ENCODE results near the gene CDC42BPA.

The CDC42BPA gene

DNA sequence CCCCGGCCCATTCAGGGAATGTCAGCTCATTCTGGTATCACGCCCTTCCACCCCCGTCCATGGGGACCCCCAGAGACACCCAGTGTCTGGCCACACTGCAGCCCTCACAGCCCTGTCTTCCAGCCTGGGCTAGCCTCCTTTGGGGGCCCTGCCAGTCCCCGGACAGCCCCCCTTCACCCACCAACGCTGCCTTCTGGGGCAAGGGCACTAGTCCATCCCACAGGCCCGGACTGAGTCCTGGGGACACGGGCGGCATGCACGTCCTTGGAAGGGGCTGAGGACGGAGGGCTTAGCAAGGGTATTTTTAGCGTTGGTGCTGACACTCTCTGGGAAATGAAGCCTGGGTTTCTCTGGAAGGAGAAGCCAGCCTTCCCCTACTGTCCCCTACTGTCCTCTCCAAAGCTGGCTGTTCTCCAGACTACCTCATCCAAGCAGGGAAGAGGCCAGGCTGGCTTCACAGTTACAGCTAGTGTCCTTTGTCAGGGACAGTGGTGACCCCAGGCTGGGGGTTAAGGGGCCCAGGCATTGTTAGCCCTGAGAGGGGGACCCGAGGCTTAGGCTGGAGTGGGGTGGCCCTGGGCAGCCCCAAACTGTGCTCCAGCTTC is 338.7 kb downstream of the CDC42BPA start:
- no peak for DNase-seq (ENCODE audit: low read depth)

GRCh38 chr1:226979115-226979516 is 339.2 kb downstream of the CDC42BPA start:
- DNase-seq (ENCODE audit: low read depth), result no peak

GRCh38 chr1:226978432-226979114 is 339.7 kb downstream of the CDC42BPA start:
- no peak for DNase-seq (ENCODE audit: low read depth)

GRCh38 chr1:226977643-226978431 is 340.5 kb downstream of the CDC42BPA start:
- no peak for DNase-seq (ENCODE audit: low read depth)

DNA sequence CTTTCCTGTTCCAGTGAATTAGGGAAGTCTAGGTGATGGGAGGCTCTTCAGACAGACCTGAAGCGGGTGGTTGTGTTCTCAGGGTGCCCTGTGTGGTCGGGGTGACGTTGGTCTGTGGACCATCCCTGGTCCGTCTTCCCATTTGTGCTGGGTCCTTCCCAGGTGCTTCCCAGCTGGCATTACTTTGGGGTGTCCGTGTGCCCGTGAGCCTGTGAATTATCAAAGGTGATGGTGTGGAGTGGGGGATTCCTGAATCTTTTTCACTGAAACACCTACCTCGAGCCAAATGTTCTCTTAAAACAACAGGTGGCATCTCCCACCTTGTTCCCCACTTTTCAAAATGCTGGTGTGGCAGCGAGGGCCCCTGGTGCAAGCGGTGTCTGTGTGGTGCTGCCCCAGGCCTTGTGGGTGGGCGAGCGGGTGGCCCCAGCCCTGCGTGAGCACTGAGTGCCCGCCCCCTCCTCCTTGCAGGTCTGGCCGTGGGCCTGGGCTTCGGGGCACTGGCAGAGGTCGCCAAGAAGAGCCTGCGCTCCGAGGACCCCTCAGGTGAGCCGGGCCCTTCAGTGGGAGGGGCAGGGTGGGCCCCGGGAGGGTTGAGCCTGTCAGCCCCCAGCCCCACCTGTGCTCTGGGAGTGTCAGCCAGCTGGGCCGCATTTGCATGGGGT is 341.2 kb downstream of the CDC42BPA start:
- DNase-seq (ENCODE audit: low read depth), result no peak

- no peak for DNase-seq (ENCODE audit: low read depth)
These were observed 341.9 kb downstream of the CDC42BPA start for GRCh38 chr1:226976276-226976977.

GRCh38 chr1:226975259-226976250 is 342.7 kb downstream of the CDC42BPA start:
- DNase-seq (ENCODE audit: low read depth), result no peak

- DNase-seq (ENCODE audit: low read depth), result no peak
These were observed 343.6 kb downstream of the CDC42BPA start for GRCh38 chr1:226974544-226975258.

DNA sequence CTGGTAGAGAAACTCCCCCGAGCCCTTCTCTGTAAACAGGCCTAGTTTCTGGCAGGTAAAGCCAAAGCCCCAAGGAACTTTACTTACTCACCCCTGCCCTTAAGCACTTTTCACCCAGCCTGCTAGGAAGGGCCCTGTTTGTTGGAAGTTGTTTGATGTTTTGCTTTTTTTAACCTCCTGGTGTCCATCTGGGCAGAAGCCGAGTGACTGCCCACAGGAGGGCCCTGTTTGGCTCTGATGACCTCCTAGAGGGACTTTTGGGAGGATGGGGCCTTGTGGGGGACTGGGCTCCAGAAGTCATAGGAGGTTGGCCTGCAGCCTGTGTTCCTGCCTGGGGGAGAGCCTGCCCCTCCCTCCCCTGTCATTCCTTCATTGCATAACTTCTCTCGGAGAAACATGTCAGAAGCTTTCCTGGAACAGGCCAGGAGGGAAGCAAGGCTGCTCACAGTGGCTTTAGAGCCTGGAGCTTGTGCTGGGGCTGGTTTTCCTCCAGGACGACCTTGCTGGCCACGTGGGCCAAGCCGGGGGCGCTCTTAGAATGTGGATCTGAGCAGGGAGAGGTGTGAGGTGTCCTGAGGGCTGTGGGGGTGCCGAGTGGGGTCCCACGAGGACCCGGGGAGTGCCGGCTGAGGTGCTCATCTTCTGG is 344.3 kb downstream of the CDC42BPA start:
- DNase-seq (ENCODE audit: low read depth), result no peak

- DNase-seq (ENCODE audit: low read depth), result no peak
These were observed 344.9 kb downstream of the CDC42BPA start for GRCh38 chr1:226973371-226973897.

GRCh38 chr1:226972931-226973330 is 345.4 kb downstream of the CDC42BPA start:
- no peak for DNase-seq (ENCODE audit: low read depth)

DNA sequence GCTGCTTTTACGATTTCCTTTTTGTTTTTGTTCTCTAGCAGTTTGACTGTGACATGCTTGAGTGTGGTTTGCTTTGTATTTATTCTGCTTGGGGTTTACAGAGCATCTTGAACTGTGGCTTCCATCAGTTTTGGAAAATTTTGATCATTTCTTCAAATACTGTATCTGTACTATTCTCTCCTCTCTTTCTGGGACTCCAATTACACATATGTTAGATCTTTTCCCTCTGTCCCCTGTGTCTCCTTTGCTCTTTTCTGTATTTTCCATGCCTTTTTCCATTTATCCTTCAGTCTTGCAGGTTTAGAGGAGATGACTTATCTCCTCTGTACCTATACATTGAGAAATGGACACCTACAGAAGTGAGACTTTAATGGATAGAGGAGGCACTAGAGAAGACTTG is 346.5 kb downstream of the CDC42BPA start:
- DNase-seq (ENCODE audit: low read depth), result no peak

DNA sequence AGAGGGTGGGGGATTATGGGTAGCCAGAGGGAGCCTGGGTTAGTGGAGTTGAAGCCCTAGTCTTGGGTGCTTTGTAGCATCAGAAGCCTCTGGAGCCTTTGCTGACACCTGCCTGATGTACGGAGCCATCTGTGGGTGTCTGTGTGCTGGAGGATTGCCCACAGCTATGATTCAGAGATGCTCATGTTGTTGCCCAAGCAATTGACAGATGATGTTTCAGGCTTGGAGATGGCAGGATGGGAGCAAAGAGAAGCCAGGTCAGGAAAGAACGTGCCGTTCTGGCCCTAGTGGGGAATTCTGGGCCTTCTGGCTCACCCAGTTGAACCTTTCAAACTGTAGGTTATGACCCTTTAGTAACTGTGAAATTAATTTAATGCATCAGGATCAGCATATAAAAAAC is 350.6 kb downstream of the CDC42BPA start:
- no peak for DNase-seq (ENCODE audit: low read depth)

GRCh38 chr1:226966683-226967082 is 351.6 kb downstream of the CDC42BPA start:
- DNase-seq (ENCODE audit: low read depth), result no peak

DNA sequence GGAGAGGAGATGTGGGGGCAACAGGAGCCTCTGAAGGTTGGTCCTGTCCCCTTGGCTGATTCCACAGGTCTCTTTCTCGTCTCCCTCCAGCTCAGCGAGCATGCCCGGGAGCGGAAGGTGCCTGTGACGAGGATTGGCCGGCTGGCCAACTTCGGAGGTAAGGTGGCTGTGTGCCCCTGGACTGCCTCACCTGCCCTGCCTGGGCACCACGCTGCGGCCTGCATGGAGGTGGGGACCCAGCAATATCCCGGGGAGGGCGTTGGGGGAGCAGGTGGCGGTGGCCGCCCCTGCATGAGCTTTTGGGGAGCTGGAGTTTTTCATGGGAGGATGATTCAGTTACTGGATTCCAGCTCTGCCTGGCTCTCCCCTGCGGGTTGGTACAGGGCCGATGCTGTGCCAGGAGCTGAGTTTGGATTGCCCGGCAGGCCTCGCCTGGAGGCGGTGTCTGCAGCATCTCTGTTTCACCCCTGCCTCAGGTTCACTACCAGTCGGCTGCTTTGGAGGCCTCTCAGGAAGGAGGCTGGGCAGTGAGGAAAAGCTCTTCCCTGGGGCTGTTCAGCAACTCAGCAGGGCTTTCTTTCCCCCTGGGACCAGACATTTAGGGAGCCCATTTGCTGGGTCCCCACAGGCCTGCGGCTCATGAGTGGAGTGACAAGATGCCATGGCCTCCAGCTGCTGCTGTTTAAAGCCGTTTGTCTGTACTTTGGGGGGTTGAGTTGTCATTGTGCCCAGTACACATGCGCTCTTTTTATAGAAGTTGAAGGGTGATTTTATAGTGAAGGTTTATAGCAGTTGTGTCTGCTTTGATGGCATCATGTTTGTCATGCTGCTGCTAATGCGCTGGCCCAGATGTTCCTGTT is 352.5 kb downstream of the CDC42BPA start:
- no peak for DNase-seq (ENCODE audit: low read depth)

GRCh38 chr1:226964611-226965486 is 353.4 kb downstream of the CDC42BPA start:
- DNase-seq (ENCODE audit: low read depth), result no peak

DNA sequence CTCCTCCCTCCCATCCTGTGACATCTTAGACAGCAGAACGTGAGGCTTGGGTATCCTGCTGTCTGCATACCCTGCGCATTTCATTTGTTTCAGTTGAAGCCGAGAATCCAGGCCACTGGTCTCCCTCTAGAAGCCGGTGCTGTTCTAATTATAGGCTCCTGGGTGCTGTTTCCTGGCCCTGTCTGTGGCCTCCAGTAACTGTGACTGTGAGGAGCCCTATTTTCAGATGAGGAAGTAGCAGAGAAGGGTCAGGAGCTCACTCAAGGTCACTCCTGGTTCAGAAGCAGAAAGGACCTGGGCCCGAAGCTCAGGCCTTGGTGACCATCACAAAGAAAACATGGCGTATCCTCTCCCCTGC is 354.2 kb downstream of the CDC42BPA start:
- DNase-seq (ENCODE audit: low read depth), result no peak
